Testis (tissue), 2 donors: Measurements from ENCODE around the gene ANO2.

Experiments used
- CTCF ChIP-seq, 3 experiments: fragments of 450-650 bp in 2 of 3; fragments of 200-600 bp in 1 of 3; sonication (generic) in 1 of 3; IDR thresholded peaks; one replicate each; pipeline ENCODE4 v1.5.1; 2016 to 2019; ENCODE audit warnings: antibody characterized with exemption in 3 of 3, mild to moderate bottlenecking in 2 of 3, moderate library complexity in 1 of 3
- POLR2A ChIP-seq: fragments of 450-650 bp; IDR thresholded peaks from one replicate; pipeline ENCODE4 v1.6.1; 2017; ENCODE audit warnings: antibody characterized with exemption, mild to moderate bottlenecking, moderate library complexity

GRCh38 chr12:5525783-5526367 lies 419.2 kb downstream of the ANO2 start:
- TF ChIP-seq CTCF (IDR thresholded peaks at IDR 0.05), result no peak
- TF ChIP-seq POLR2A, result no peak
